ENCODE measurements around the gene CFAP299.

DNA sequence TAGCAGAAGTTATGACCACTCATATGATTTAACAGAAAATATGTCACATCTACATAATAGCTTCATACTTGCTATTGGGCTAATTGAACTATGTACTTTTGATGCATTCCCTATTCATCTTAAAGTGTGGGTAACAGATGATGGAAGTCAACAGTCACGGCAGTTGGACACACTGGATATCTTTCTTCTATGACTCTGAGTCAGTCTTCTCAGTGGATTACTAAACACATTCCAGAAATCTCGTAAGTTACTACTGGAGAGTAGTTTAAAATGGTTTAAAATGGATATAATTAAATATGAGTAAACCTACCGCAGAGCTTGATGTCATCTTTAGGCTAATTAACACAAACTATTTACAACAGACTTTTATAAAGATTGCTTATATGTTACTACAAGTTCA is 30.1 kb upstream of the CFAP299 start:
- TF ChIP-seq, protein P1, sequence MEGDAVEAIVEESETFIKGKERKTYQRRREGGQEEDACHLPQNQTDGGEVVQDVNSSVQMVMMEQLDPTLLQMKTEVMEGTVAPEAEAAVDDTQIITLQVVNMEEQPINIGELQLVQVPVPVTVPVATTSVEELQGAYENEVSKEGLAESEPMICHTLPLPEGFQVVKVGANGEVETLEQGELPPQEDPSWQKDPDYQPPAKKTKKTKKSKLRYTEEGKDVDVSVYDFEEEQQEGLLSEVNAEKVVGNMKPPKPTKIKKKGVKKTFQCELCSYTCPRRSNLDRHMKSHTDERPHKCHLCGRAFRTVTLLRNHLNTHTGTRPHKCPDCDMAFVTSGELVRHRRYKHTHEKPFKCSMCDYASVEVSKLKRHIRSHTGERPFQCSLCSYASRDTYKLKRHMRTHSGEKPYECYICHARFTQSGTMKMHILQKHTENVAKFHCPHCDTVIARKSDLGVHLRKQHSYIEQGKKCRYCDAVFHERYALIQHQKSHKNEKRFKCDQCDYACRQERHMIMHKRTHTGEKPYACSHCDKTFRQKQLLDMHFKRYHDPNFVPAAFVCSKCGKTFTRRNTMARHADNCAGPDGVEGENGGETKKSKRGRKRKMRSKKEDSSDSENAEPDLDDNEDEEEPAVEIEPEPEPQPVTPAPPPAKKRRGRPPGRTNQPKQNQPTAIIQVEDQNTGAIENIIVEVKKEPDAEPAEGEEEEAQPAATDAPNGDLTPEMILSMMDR (IDR thresholded peaks at IDR 0.05), result no peak
- TF ChIP-seq NPAS2 (CRISPR knock-in tag; IDR thresholded peaks at IDR 0.05; ENCODE audit: borderline replicate concordance) (no peak), POLR2A (IDR thresholded peaks at IDR 0.05; ENCODE audit: low read length) (no peak), SMC3 (IDR thresholded peaks at IDR 0.05) (no peak), NFE2L2 (conservative IDR thresholded peaks at IDR 0.05; ENCODE audit: low read length) (no peak)
- TF ChIP-seq, protein P2, sequence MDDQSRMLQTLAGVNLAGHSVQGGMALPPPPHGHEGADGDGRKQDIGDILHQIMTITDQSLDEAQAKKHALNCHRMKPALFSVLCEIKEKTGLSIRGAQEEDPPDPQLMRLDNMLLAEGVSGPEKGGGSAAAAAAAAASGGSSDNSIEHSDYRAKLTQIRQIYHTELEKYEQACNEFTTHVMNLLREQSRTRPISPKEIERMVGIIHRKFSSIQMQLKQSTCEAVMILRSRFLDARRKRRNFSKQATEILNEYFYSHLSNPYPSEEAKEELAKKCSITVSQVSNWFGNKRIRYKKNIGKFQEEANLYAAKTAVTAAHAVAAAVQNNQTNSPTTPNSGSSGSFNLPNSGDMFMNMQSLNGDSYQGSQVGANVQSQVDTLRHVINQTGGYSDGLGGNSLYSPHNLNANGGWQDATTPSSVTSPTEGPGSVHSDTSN (IDR thresholded peaks at IDR 0.05), result no peak
- TF ChIP-seq, protein P3, sequence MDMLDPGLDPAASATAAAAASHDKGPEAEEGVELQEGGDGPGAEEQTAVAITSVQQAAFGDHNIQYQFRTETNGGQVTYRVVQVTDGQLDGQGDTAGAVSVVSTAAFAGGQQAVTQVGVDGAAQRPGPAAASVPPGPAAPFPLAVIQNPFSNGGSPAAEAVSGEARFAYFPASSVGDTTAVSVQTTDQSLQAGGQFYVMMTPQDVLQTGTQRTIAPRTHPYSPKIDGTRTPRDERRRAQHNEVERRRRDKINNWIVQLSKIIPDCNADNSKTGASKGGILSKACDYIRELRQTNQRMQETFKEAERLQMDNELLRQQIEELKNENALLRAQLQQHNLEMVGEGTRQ (IDR thresholded peaks at IDR 0.05), result no peak
- TF ChIP-seq, protein P4, sequence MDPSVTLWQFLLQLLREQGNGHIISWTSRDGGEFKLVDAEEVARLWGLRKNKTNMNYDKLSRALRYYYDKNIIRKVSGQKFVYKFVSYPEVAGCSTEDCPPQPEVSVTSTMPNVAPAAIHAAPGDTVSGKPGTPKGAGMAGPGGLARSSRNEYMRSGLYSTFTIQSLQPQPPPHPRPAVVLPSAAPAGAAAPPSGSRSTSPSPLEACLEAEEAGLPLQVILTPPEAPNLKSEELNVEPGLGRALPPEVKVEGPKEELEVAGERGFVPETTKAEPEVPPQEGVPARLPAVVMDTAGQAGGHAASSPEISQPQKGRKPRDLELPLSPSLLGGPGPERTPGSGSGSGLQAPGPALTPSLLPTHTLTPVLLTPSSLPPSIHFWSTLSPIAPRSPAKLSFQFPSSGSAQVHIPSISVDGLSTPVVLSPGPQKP (IDR thresholded peaks at IDR 0.05; ENCODE audit: low read depth, low read length), result no peak
- TF ChIP-seq, protein P5, sequence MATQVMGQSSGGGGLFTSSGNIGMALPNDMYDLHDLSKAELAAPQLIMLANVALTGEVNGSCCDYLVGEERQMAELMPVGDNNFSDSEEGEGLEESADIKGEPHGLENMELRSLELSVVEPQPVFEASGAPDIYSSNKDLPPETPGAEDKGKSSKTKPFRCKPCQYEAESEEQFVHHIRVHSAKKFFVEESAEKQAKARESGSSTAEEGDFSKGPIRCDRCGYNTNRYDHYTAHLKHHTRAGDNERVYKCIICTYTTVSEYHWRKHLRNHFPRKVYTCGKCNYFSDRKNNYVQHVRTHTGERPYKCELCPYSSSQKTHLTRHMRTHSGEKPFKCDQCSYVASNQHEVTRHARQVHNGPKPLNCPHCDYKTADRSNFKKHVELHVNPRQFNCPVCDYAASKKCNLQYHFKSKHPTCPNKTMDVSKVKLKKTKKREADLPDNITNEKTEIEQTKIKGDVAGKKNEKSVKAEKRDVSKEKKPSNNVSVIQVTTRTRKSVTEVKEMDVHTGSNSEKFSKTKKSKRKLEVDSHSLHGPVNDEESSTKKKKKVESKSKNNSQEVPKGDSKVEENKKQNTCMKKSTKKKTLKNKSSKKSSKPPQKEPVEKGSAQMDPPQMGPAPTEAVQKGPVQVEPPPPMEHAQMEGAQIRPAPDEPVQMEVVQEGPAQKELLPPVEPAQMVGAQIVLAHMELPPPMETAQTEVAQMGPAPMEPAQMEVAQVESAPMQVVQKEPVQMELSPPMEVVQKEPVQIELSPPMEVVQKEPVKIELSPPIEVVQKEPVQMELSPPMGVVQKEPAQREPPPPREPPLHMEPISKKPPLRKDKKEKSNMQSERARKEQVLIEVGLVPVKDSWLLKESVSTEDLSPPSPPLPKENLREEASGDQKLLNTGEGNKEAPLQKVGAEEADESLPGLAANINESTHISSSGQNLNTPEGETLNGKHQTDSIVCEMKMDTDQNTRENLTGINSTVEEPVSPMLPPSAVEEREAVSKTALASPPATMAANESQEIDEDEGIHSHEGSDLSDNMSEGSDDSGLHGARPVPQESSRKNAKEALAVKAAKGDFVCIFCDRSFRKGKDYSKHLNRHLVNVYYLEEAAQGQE (IDR thresholded peaks at IDR 0.05), result no peak

Measured in A549 (cell line).